HG03060 (cell line): Measurements from ENCODE around the gene PSMB4.
"Not testable (repeated sequence)": the region's sequence is repeated elsewhere in the genome, so short reads cannot be mapped to it uniquely, and the experiment has no call there.

Experiments used
- ATAC-seq: cut with Tn5 transposase; IDR thresholded peaks from one replicate; pipeline ENCODE4 v1.9.1; 2021; ENCODE audit warnings: low read depth, moderate number of reproducible peaks; ENCODE audit not compliant: unreplicated experiment

PSMB4 gene

GRCh38 chr1:151399324-151400171, at the start of gene PSMB4:
TSS of gene PSMB4 (plus strand) at chr1:151399573. CDS start at chr1:151399588, 15 bp downstream.
- ATAC-seq, result peak; percentile 84

- not testable (repeated sequence) for ATAC-seq
These were observed 49.0 kb upstream of the PSMB4 start for GRCh38 chr1:151350323-151350722.

GRCh38 chr1:151352021-151352718, 47.2 kb upstream of the PSMB4 start:
- no peak for ATAC-seq

GRCh38 chr1:151356696-151357095, 42.7 kb upstream of the PSMB4 start:
- no peak for ATAC-seq

GRCh38 chr1:151361883-151362282, 37.5 kb upstream of the PSMB4 start:
- ATAC-seq, result no peak

- no peak for ATAC-seq
These were observed 36.8 kb upstream of the PSMB4 start for GRCh38 chr1:151362308-151363155.

GRCh38 chr1:151364996-151365395, 34.4 kb upstream of the PSMB4 start:
- no peak for ATAC-seq

- ATAC-seq, result no peak
These were observed 31.5 kb upstream of the PSMB4 start for GRCh38 chr1:151367658-151368392.

- no peak for ATAC-seq
These were observed 30.7 kb upstream of the PSMB4 start for GRCh38 chr1:151368393-151369301.

GRCh38 chr1:151369302-151369610, 30.1 kb upstream of the PSMB4 start:
- no peak for ATAC-seq

GRCh38 chr1:151369621-151370048, 29.7 kb upstream of the PSMB4 start:
- ATAC-seq, result no peak

GRCh38 chr1:151370211-151370911, 29.0 kb upstream of the PSMB4 start:
- ATAC-seq, result no peak

- no peak for ATAC-seq
These were observed 27.9 kb upstream of the PSMB4 start for GRCh38 chr1:151371370-151372057.

- ATAC-seq, result no peak
These were observed 27.1 kb upstream of the PSMB4 start, which contains the start of gene SELENBP1 for GRCh38 chr1:151372058-151372934. TSS of gene SELENBP1 (minus strand) at chr1:151372705. CDS start at chr1:151372641, 64 bp downstream.

- ATAC-seq, result no peak
These were observed 26.2 kb upstream of the PSMB4 start for GRCh38 chr1:151373196-151373595.

GRCh38 chr1:151377150-151377884, 22.1 kb upstream of the PSMB4 start:
- ATAC-seq, result no peak
